ENCODE measurements around the gene ADAMTS18.
"Not testable (repeated sequence)": the region's sequence is repeated elsewhere in the genome, so short reads cannot be mapped to it uniquely, and the experiment has no call there.

Gene ADAMTS18

GRCh38 chr16:77434530-77435271, at the start of gene ADAMTS18:
Gene ADAMTS18, minus strand, starts transcription at chr16:77435034. Its CDS starts 339 bp downstream, at chr16:77434695.
- DNase-seq = no peak

GRCh38 chr16:77480681-77481315, 46.0 kb upstream of the ADAMTS18 start:
- DNase-seq = no peak

GRCh38 chr16:77472262-77472661, 37.4 kb upstream of the ADAMTS18 start:
- no peak for DNase-seq

- DNase-seq = no peak
Observed at GRCh38 chr16:77470851-77471250, 36.0 kb upstream of the ADAMTS18 start.

GRCh38 chr16:77469634-77470033, 34.8 kb upstream of the ADAMTS18 start:
- no peak for DNase-seq

GRCh38 chr16:77468831-77469230, 34.0 kb upstream of the ADAMTS18 start:
- DNase-seq = no peak

- DNase-seq = no peak
Observed at GRCh38 chr16:77467821-77468335, 33.0 kb upstream of the ADAMTS18 start.

GRCh38 chr16:77463659-77464058, 28.8 kb upstream of the ADAMTS18 start:
- DNase-seq = not testable (repeated sequence)

- no peak for DNase-seq
Observed at GRCh38 chr16:77462894-77463293, 28.1 kb upstream of the ADAMTS18 start.

- DNase-seq = no peak
Observed at GRCh38 chr16:77459534-77460254, 24.9 kb upstream of the ADAMTS18 start.

GRCh38 chr16:77457046-77457445, 22.2 kb upstream of the ADAMTS18 start:
- no peak for DNase-seq

GRCh38 chr16:77452243-77452642, 17.4 kb upstream of the ADAMTS18 start:
- DNase-seq = no peak

- no peak for DNase-seq
Observed at GRCh38 chr16:77450790-77451487, 16.1 kb upstream of the ADAMTS18 start.

GRCh38 chr16:77449208-77449607, 14.4 kb upstream of the ADAMTS18 start:
- DNase-seq = no peak

GRCh38 chr16:77445324-77445723, 10.5 kb upstream of the ADAMTS18 start:
- DNase-seq = no peak

- no peak for DNase-seq
Observed at GRCh38 chr16:77444147-77444460, 9.3 kb upstream of the ADAMTS18 start.

- DNase-seq = no peak
Observed at GRCh38 chr16:77443357-77444146, 8.7 kb upstream of the ADAMTS18 start.

GRCh38 chr16:77442078-77442477, 7.2 kb upstream of the ADAMTS18 start:
- no peak for DNase-seq

GRCh38 chr16:77439106-77439505, 4.3 kb upstream of the ADAMTS18 start:
- no peak for DNase-seq

- DNase-seq = no peak
Observed at GRCh38 chr16:77437859-77438258, 3.0 kb upstream of the ADAMTS18 start.

GRCh38 chr16:77435272-77435820, 512 bp upstream of the ADAMTS18 start:
- no peak for DNase-seq

GRCh38 chr16:77434022-77434529, 758 bp downstream of the ADAMTS18 start:
- no peak for DNase-seq

Measured in CD4-positive, alpha-beta T cell treated with Interleukin-4 for 4 hours (primary cell).